ENCODE data around the gene LCN1. TPM values are rescaled to one million over a fixed set of nuclear protein-coding genes. Genes with fewer than 3 reads are reported as not detected.

The LCN1 gene
- total and polyA plus RNA-seq, 2 donors (not counting 3 experiments of a cell fraction or from before 2014, with no cell fraction given): not detected

DNA sequence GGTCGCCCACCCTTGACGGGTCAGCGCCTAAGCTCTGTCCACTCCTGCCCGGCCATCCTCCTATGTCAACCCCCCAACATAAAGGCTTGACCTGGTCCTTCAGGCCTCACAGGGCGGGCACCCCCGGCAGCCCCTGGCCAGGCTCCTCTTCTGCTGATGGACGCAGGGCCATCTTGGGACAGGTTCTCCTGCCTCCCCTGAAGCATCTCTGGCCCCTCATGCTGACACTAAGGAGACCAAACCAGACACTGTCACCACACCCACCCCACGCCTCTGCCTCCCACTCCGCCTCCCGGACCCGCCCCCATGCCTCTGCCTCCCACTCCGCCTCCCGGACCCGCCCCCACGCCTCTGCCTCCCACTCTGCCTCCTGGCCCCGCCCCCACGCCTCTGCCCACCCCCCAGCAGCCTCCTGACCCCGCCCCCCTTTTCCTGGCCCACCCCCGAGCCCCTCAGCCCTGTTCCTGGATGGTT, 31.5 kb downstream of the LCN1 start:
- no peak overlapping the region for H3K4me3 ChIP-seq (replicated peaks in 1 of 3; ENCODE audit: insufficient read depth in 1 of 3, low read depth in 1 of 3, low read length in 3 of 3)
- H4K20me1 ChIP-seq (replicated peaks; ENCODE audit: control insufficient read depth, extremely low read depth, insufficient read depth, low read length): no peaks in the 10 kb centered on the region
- FAIRE-seq (no peak), DNase-seq (ENCODE audit: low read depth, low spot score) (no peak)
- no peak overlapping the region for H2AFZ ChIP-seq (ENCODE audit: low read depth, low read length)
- H3K4me2 ChIP-seq (ENCODE audit: insufficient read depth, low read length): no peak overlapping the region
- no peak overlapping the region for H3K27ac ChIP-seq (ENCODE audit: insufficient read depth, low read depth, low read length)
- no peaks in the 10 kb centered on the region for H3K36me3 ChIP-seq (ENCODE audit: control insufficient read depth in 2 of 2, extremely low read depth in 1 of 2, insufficient read depth in 2 of 2, low read length in 2 of 2)
- intact Hi-C loops (cut with micrococcal nuclease) (no loop called here), dilution Hi-C loops (cut with MboI; ENCODE audit: extremely low pct_ligation_motif_present, low sequenced_read_pairs) (no loop called here)
- ChIA-PET CTCF (no interaction called here), POLR2A (no interaction called here)
- no peaks in the 10 kb centered on the region for H3K4me1 ChIP-seq (ENCODE audit: control insufficient read depth, extremely low read depth, insufficient read depth, low read length)
- H3K27me3 ChIP-seq (ENCODE audit: control insufficient read depth in 2 of 2, insufficient read depth in 2 of 2, low read length in 2 of 2): no peaks in the 10 kb centered on the region
- no peaks in the 10 kb centered on the region for H3K9me1 ChIP-seq (replicated peaks; ENCODE audit: control insufficient read depth, extremely low read depth, insufficient read depth, low read length)
- TF ChIP-seq, protein P1, sequence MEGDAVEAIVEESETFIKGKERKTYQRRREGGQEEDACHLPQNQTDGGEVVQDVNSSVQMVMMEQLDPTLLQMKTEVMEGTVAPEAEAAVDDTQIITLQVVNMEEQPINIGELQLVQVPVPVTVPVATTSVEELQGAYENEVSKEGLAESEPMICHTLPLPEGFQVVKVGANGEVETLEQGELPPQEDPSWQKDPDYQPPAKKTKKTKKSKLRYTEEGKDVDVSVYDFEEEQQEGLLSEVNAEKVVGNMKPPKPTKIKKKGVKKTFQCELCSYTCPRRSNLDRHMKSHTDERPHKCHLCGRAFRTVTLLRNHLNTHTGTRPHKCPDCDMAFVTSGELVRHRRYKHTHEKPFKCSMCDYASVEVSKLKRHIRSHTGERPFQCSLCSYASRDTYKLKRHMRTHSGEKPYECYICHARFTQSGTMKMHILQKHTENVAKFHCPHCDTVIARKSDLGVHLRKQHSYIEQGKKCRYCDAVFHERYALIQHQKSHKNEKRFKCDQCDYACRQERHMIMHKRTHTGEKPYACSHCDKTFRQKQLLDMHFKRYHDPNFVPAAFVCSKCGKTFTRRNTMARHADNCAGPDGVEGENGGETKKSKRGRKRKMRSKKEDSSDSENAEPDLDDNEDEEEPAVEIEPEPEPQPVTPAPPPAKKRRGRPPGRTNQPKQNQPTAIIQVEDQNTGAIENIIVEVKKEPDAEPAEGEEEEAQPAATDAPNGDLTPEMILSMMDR (IDR thresholded peaks at IDR 0.05; ENCODE audit: extremely low read depth in 1 of 2, insufficient read depth in 1 of 2, low read depth in 1 of 2, low read length in 2 of 2): no peak
- no peak for TF ChIP-seq JUN (IDR thresholded peaks at IDR 0.05; ENCODE audit: borderline replicate concordance, insufficient read depth, insufficient read length, low read depth)
- TF ChIP-seq POLR2A (IDR thresholded peaks at IDR 0.05; ENCODE audit: low read depth, low read length): no peak
- no peak for TF ChIP-seq EZH2 (IDR thresholded peaks at IDR 0.05; ENCODE audit: borderline replicate concordance, low read depth, low read length, severe bottlenecking)
- TF ChIP-seq, protein P2, sequence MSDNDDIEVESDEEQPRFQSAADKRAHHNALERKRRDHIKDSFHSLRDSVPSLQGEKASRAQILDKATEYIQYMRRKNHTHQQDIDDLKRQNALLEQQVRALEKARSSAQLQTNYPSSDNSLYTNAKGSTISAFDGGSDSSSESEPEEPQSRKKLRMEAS (IDR thresholded peaks at IDR 0.05; ENCODE audit: insufficient read depth, insufficient read length): no peak
- no peak for TF ChIP-seq FOS (IDR thresholded peaks at IDR 0.05; ENCODE audit: borderline replicate concordance, insufficient read depth, low read length)
- no peak for TF ChIP-seq POLR2AphosphoS5 (IDR thresholded peaks at IDR 0.05; ENCODE audit: insufficient read depth, low read depth, low read length)
- TF ChIP-seq GATA2 (IDR thresholded peaks at IDR 0.05; ENCODE audit: insufficient read depth, insufficient read length, low read depth, low read length): no peak
- TF ChIP-seq MYC (IDR thresholded peaks at IDR 0.05; ENCODE audit: low read depth, low read length): no peak
- no peaks in the 10 kb centered on the region for H3K79me2 ChIP-seq (ENCODE audit: control insufficient read depth, insufficient read depth, low read length)
- no peak overlapping the region for H3K9ac ChIP-seq (replicated peaks; ENCODE audit: extremely low read depth, insufficient read depth, low read length)
- no peaks in the 10 kb centered on the region for H3K9me3 ChIP-seq (replicated peaks; ENCODE audit: control insufficient read depth, insufficient read depth, low read length)
- no TSS peak for BruUV-seq (replicated peaks)
